ENCODE measurements around the gene GPRIN1.
"Not testable (repeated sequence)": the region's sequence is repeated elsewhere in the genome, so short reads cannot be mapped to it uniquely, and the experiment has no call there.

GPRIN1 gene

DNA sequence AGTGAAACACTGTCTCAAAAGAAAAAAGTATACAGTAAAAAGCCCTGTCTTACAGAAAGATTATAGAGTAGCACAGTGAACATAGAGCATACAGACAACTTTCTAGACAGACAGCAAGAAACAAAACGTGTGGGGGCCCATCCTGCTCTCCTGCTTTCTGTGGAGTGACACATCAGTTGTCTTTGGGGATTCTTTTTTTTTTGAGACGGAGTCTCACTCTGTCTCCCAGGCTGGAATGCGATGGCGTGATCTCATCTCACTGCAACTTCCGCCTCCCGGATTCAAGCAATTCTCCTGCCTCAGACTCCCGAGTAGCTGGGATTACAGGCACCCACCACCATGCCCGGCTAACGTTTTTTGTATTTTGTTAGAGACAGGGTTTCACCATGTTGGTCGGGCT, 46.0 kb downstream of the GPRIN1 start:
- DNase-seq = no peak

DNA sequence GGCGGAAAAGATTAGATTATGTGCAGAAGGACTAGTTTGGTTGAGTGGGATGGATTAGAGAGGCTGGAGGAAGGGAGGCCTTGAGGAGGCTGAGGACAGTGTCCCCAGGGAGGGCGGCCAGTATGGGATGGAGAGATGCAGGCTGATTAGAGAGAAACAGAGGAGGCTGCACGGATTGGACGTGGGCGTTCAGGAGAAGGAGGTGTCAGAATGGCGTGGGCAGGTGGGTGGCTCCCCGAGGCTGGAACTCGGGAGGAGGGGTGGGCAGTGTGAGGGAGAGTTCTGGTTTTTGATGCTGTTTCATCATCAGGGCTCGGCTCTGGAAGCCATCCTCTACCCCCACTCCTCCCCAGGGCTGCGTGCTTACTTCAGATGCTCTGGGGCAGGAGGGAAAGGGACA, 47.8 kb downstream of the GPRIN1 start:
- no peak for DNase-seq

GRCh38 chr5:176561259-176561658, 48.7 kb downstream of the GPRIN1 start:
- no peak for DNase-seq

DNA sequence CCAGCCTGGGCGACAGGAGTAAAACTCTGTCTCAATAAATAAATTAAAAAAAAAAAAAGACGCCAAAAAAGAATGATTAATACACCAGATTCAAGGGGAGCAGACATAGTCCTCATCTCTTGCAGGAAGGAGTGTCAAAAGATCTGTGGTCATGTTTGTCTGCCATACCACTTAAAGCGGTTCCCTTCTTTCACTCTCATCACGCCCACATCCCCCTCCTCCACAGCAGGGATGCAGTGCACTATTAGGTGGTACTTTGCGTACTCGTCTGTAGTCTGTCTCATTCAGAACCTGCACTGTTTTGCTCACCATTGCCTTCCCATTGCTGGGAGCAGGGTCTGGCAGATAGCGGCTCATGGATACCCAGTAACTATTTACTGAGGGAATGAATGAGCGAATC, 49.6 kb downstream of the GPRIN1 start:
- DNase-seq = no peak

- DNase-seq = no peak
Observed at GRCh38 chr5:176559683-176560082, 50.3 kb downstream of the GPRIN1 start.

DNA sequence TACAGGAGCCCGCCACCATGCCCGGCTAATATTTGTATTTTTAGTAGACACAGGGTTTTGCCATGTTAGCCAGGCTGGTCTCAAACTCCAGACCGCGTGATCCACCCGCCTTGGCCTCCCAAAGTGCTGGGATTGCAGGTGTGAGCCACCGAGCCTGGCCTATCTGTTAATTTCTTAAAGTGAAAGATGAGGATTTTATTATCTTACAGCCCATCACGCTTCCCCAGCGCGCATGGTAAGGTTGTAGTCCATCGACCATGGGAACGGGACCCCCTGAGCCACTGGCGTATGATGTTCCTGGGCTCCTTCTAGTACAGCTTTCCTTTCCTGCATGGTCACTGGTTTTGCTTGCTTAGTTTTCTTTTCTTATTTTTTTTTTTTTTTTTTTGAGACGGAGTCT, 52.1 kb downstream of the GPRIN1 start:
- no peak for DNase-seq

DNA sequence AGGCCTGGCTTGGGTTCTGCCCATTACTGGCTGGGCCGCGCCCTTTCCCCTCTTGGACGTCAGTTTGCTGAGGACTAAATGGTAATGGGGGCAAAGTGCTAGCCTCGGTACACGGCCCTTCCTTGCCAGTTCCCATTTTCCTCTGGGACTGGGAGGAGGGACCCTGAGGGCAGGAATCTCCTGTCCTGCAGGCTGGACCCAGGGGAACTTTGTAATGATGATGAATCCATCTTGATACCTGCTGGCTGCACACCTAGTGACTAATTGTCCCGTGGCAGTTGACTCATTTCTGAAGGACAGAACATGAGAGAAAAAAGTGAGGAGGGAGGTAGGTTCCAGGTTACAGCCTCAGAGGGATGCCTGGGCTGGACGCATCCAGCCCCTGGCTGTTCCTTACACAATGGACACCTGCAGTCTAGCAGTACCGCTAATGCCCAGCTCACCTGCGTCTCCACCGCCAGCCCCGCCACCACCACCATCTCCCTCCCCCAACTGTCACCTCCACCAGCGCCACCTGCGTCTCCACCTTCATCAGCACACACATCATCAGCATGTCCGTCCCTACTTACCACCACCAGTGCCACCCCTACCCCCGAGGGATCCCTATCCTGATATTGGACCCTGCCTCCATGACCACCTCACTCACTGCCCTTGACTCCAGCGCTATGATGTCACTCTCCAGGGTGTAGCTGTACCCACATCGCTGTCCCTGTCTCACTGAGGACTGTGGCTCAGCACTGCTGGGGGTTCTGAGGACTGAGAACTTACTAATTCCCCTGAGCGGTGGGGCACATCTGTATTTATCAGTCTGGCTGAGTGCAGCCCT, 56.5 kb downstream of the GPRIN1 start:
- no peak for DNase-seq

GRCh38 chr5:176552332-176552869, 57.6 kb downstream of the GPRIN1 start:
- DNase-seq = no peak

DNA sequence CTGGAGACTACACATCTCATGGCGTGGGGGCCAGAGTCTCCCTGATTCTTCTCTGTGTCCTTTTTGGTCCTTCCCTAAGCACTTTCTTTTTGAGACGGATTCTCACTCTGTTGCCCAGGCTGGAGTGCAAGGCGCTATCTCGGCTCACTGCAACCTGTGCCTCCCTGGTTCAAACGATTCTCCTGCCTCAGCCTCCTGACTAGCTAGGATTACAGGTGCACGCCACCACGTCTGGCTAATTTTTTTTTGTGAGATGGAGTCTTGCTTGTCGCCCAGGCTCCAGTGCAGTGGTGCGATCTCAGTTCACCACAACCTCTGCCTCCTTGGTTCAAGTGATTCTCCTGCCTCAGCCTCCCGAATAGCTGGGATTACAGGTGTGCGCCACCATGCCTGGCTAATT, 59.0 kb downstream of the GPRIN1 start:
- DNase-seq = not testable (repeated sequence)

DNA sequence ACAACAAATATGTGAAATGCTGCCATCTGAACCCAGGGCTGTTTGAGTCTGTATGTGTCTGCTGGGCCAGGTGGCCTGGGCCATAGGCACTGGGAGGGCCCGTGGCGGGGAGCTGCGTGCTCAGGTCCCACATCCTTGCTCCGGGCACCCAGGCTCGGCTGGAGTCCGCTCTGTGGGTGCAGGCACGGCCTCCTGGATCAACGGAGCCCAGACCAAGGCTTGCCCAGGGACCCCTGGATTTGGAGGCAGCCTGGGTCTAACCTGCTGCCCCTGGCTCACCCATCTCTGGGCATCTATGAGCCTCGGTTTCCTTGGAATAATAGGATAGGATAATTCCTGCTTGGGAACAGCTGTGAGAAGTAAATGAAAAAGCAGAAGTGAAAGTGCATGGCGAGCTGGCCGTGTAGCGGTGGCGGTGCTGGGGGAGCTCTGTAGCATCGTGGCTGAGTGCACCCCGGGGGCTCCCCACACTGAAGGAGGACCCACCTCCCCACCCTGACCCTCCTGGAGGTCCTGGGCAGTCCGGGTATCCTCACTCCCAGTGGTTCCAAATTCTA, 59.6 kb downstream of the GPRIN1 start:
- DNase-seq = no peak

DNA sequence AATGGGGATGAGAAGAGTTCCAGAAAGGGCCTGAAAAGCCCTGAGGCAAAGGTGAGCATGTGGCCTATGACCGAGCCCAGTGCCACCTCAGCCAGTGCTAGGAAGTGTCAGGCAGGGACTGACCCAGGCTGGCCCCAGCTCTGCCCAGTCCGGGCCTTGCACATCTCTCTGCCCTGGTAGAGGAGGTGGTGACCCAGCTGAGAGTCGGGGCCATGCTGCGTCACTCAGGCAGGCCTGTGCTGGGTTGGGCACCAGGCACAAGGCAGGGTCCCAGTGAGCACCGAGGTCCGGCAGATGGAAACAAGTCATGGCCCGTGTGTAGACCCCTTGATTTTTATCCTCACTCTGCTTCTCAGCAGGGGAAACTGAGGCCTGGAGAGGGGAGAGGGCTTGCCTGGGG, 60.1 kb downstream of the GPRIN1 start:
- no peak for DNase-seq

- DNase-seq = no peak
Observed at GRCh38 chr5:176548967-176549444, 61.0 kb downstream of the GPRIN1 start, which contains the start of gene CDHR2. CDHR2 (plus strand) TSS chr5:176549342; CDS start chr5:176565353, 16,011 bp downstream.

DNA sequence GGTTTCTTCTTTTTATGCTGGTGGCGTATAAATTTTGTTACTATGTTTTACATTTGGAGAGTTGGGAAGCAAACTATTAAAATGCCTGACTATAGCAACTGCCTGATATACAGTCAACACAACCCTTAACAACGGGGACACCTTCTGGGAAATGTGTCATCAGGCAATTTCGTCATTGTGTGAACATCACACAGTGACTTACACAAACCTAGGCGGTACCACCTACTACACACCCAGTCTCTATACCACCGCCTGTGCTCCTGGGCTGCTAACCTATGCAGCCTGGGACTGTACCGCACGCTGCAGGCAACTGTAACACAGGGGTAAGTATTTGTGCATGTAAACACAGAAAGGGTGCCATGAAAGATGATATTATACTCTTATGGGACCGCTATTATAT, 62.2 kb downstream of the GPRIN1 start:
- DNase-seq = no peak

Measured in activated effector memory CD4-positive, alpha-beta T cell treated with Interleukin-2 at 50 U/mL for 16 hours (primary cell).